ENCODE data around the gene EPB41L1.
"Not testable (repeated sequence)": the region's sequence is repeated elsewhere in the genome, so short reads cannot be mapped to it uniquely, and the experiment has no call there.

EPB41L1 gene

GRCh38 chr20:36135821-36136220 is 18.7 kb upstream of the EPB41L1 start:
- CTCF ChIA-PET, result interaction anchor here (0.6 kb wide), 1 partner anchor 100 kb away, joined by 6 read pairs; no protein-coding TSS in a partner anchor
- POLR2A ChIA-PET, result no interaction called here
- TF ChIP-seq SP1 (IDR thresholded peaks at IDR 0.05), result no peak
- TF ChIP-seq BHLHE40 (IDR thresholded peaks at IDR 0.05; ENCODE audit: borderline replicate concordance), result no peak
- TF ChIP-seq PKNOX1 (IDR thresholded peaks at IDR 0.05), result no peak
- TF ChIP-seq ELF4 (IDR thresholded peaks at IDR 0.05), result no peak
- no peak for TF ChIP-seq LEF1 (IDR thresholded peaks at IDR 0.05; ENCODE audit: borderline replicate concordance)
- no peak for TF ChIP-seq HDGF (IDR thresholded peaks at IDR 0.05; ENCODE audit: borderline replicate concordance)
- TF ChIP-seq FOXK2 (IDR thresholded peaks at IDR 0.05), result no peak
- no peak for TF ChIP-seq CTBP1 (IDR thresholded peaks at IDR 0.05; ENCODE audit: borderline replicate concordance)
- TF ChIP-seq TARDBP (IDR thresholded peaks at IDR 0.05), result no peak
- no peak for TF ChIP-seq L3MBTL2 (conservative IDR thresholded peaks at IDR 0.05)
- no peak for TF ChIP-seq NFRKB (IDR thresholded peaks at IDR 0.05)
- TF ChIP-seq FOXM1 (IDR thresholded peaks at IDR 0.05; ENCODE audit: borderline replicate concordance), result no peak
- no peak for TF ChIP-seq ARNT (IDR thresholded peaks at IDR 0.05)
- TF ChIP-seq FOXA1 (IDR thresholded peaks at IDR 0.05), result no peak
- TF ChIP-seq ZNF384 (IDR thresholded peaks at IDR 0.05), result no peak
- no peak for TF ChIP-seq SUZ12 (IDR thresholded peaks at IDR 0.05)
- DNase-seq (ENCODE audit: extremely low spot score), result no peak

- ChIA-PET CTCF (interaction anchor here (0.5 to 3.1 kb wide), 5 partner anchors 143 to 262 kb away, joined by 3 to 45 read pairs (median 10); partner anchors contain the start of gene SCAND1), POLR2A (interaction anchor here (1.0 kb wide), 1 partner anchor 395 kb away, joined by 3 read pairs; the partner anchor contains the start of gene RBM39)
- not testable (repeated sequence) for DNase-seq (ENCODE audit: extremely low spot score)
Measured at GRCh38 chr20:36137313-36137712, 17.2 kb upstream of the EPB41L1 start.

- CTCF ChIA-PET, result interaction anchor here (0.6 kb wide), 1 partner anchor 599 kb away, joined by 3 read pairs; no protein-coding TSS in a partner anchor
- no peak for TF ChIP-seq NFRKB (IDR thresholded peaks at IDR 0.05)
- no peak for TF ChIP-seq SP1 (IDR thresholded peaks at IDR 0.05)
- TF ChIP-seq SUZ12 (IDR thresholded peaks at IDR 0.05), result no peak
- no peak for TF ChIP-seq BHLHE40 (IDR thresholded peaks at IDR 0.05; ENCODE audit: borderline replicate concordance)
- no peak for TF ChIP-seq TARDBP (IDR thresholded peaks at IDR 0.05)
- TF ChIP-seq LEF1 (IDR thresholded peaks at IDR 0.05; ENCODE audit: borderline replicate concordance), result no peak
- no peak for TF ChIP-seq ZNF384 (IDR thresholded peaks at IDR 0.05)
- TF ChIP-seq CTBP1 (IDR thresholded peaks at IDR 0.05; ENCODE audit: borderline replicate concordance), result no peak
- no peak for TF ChIP-seq ELF4 (IDR thresholded peaks at IDR 0.05)
- no peak for TF ChIP-seq HDGF (IDR thresholded peaks at IDR 0.05; ENCODE audit: borderline replicate concordance)
- no peak for TF ChIP-seq L3MBTL2 (conservative IDR thresholded peaks at IDR 0.05)
- TF ChIP-seq FOXK2 (IDR thresholded peaks at IDR 0.05), result no peak
- no peak for TF ChIP-seq PKNOX1 (IDR thresholded peaks at IDR 0.05)
- TF ChIP-seq ARNT (IDR thresholded peaks at IDR 0.05), result no peak
- TF ChIP-seq FOXA1 (IDR thresholded peaks at IDR 0.05), result no peak
- DNase-seq (ENCODE audit: extremely low spot score), result no peak
- POLR2A ChIA-PET, result no interaction called here
Measured at GRCh38 chr20:36141310-36141709, 13.2 kb upstream of the EPB41L1 start.

- no peak for TF ChIP-seq ELF4 (IDR thresholded peaks at IDR 0.05)
- no peak for TF ChIP-seq TARDBP (IDR thresholded peaks at IDR 0.05)
- TF ChIP-seq PKNOX1 (IDR thresholded peaks at IDR 0.05), result no peak
- no peak for TF ChIP-seq LEF1 (IDR thresholded peaks at IDR 0.05; ENCODE audit: borderline replicate concordance)
- TF ChIP-seq FOXK2 (IDR thresholded peaks at IDR 0.05), result no peak
- TF ChIP-seq HDGF (IDR thresholded peaks at IDR 0.05; ENCODE audit: borderline replicate concordance), result no peak
- TF ChIP-seq FOXA1 (IDR thresholded peaks at IDR 0.05), result no peak
- TF ChIP-seq ZNF384 (IDR thresholded peaks at IDR 0.05), result no peak
- TF ChIP-seq SUZ12 (IDR thresholded peaks at IDR 0.05), result no peak
- TF ChIP-seq CTBP1 (IDR thresholded peaks at IDR 0.05; ENCODE audit: borderline replicate concordance), result no peak
- TF ChIP-seq FOXM1 (IDR thresholded peaks at IDR 0.05; ENCODE audit: borderline replicate concordance), result no peak
- no peak for TF ChIP-seq NFRKB (IDR thresholded peaks at IDR 0.05)
- no peak for TF ChIP-seq BHLHE40 (IDR thresholded peaks at IDR 0.05; ENCODE audit: borderline replicate concordance)
- TF ChIP-seq SP1 (IDR thresholded peaks at IDR 0.05), result no peak
- no peak for DNase-seq (ENCODE audit: extremely low spot score)
Measured at GRCh38 chr20:36144336-36144735, 10.2 kb upstream of the EPB41L1 start.

GRCh38 chr20:36145877-36146707 is 8.4 kb upstream of the EPB41L1 start:
- TF ChIP-seq BHLHE40 (IDR thresholded peaks at IDR 0.05; ENCODE audit: borderline replicate concordance) (no peak), FOXK2 (IDR thresholded peaks at IDR 0.05) (no peak), ELF4 (IDR thresholded peaks at IDR 0.05) (no peak), LEF1 (IDR thresholded peaks at IDR 0.05; ENCODE audit: borderline replicate concordance) (no peak), PKNOX1 (IDR thresholded peaks at IDR 0.05) (no peak), HDGF (IDR thresholded peaks at IDR 0.05; ENCODE audit: borderline replicate concordance) (no peak), TARDBP (IDR thresholded peaks at IDR 0.05) (no peak), ARNT (IDR thresholded peaks at IDR 0.05) (no peak), ZNF384 (IDR thresholded peaks at IDR 0.05) (no peak), FOXA1 (IDR thresholded peaks at IDR 0.05) (no peak), NFRKB (IDR thresholded peaks at IDR 0.05) (no peak), L3MBTL2 (conservative IDR thresholded peaks at IDR 0.05) (no peak), SUZ12 (IDR thresholded peaks at IDR 0.05) (no peak), CTBP1 (IDR thresholded peaks at IDR 0.05; ENCODE audit: borderline replicate concordance) (no peak), SP1 (IDR thresholded peaks at IDR 0.05) (no peak), FOXM1 (IDR thresholded peaks at IDR 0.05; ENCODE audit: borderline replicate concordance) (no peak)
- DNase-seq (ENCODE audit: extremely low spot score), result no peak
- ChIA-PET CTCF (interaction anchor here (0.6 to 1.7 kb wide), 5 partner anchors 10 to 192 kb away, joined by 3 to 6 read pairs (median 4); partner anchors contain the start of gene SCAND1), POLR2A (no interaction called here)

More at GRCh38 chr20:36144336-36144735, 10.2 kb upstream of the EPB41L1 start:
- CTCF ChIA-PET, result no interaction called here
- POLR2A ChIA-PET, result no interaction called here
